Keratinocyte (primary cell): ENCODE results near the gene FAM219A. TPM values are rescaled to one million over a fixed set of nuclear protein-coding genes. Genes with fewer than 3 reads are reported as not detected.

ENCODE experiments used
- DNase-seq: peaks from one replicate; pipeline ENCODE4 v3.0.0-alpha.2; 2011; ENCODE audit warnings: low read depth, missing footprints, low spot score
- FAIRE-seq: peaks from 2 replicates; lab custom pipeline; 2011; peaks lifted over from hg19 to GRCh38; lab: Jason Lieb, UNC
- H2AFZ ChIP-seq: 2 replicates; pipeline ENCODE4 v1.6.0; 2012; ENCODE audit warnings: low read length, control low read depth, inconsistent platforms; ENCODE audit not compliant: control insufficient read depth
- H3K27ac ChIP-seq: 2 replicates; pipeline ENCODE4 v1.5.1; 2011; ENCODE audit warnings: low read length; ENCODE audit not compliant: control insufficient read depth, insufficient read depth
- H3K27me3 ChIP-seq: 3 replicates; pipeline ENCODE4 v1.6.0; 2011; ENCODE audit warnings: low read length; ENCODE audit not compliant: control insufficient read depth, insufficient read depth; ENCODE audit errors: extremely low read depth
- H3K36me3 ChIP-seq, 2 experiments: 2 replicates in 1 of 2; 3 replicates in 1 of 2; pipeline ENCODE4 v1.5.1; 2011; ENCODE audit warnings: low read length in 2 of 2, mild to moderate bottlenecking in 1 of 2; ENCODE audit not compliant: control insufficient read depth in 2 of 2, insufficient read depth in 2 of 2; ENCODE audit errors: extremely low read depth in 1 of 2
- H3K4me1 ChIP-seq: 3 replicates; pipeline ENCODE4 v1.5.1; 2011; ENCODE audit warnings: low read length; ENCODE audit not compliant: control insufficient read depth, insufficient read depth; ENCODE audit errors: extremely low read depth
- H3K4me2 ChIP-seq: 3 replicates; pipeline ENCODE4 v1.6.0; 2011; ENCODE audit warnings: low read depth, low read length; ENCODE audit not compliant: control insufficient read depth, insufficient read depth; ENCODE audit errors: extremely low read depth
- H3K4me3 ChIP-seq, 3 experiments: fragments of 200-600 bp in 1 of 3; sonication (generic) in 1 of 3; 2 replicates in 2 of 3; 3 replicates in 1 of 3; pipeline ENCODE4 v1.5.1; 2011 to 2016; ENCODE audit warnings: low read length in 3 of 3, mild to moderate bottlenecking in 3 of 3, control low read depth in 2 of 3, inconsistent platforms in 1 of 3, low read depth in 1 of 3, mixed read lengths in 1 of 3, mixed run types in 1 of 3, moderate library complexity in 1 of 3; ENCODE audit not compliant: control insufficient read depth in 2 of 3, insufficient read depth in 2 of 3; ENCODE audit errors: extremely low read depth in 1 of 3
- H3K79me2 ChIP-seq: 2 replicates; pipeline ENCODE4 v1.6.0; 2012; ENCODE audit warnings: low read length; ENCODE audit not compliant: control insufficient read depth, insufficient read depth
- H3K9ac ChIP-seq: 3 replicates; pipeline ENCODE4 v1.6.0; 2011; ENCODE audit warnings: low read length; ENCODE audit not compliant: control insufficient read depth, insufficient read depth; ENCODE audit errors: extremely low read depth
- H3K9me1 ChIP-seq: 3 replicates; pipeline ENCODE4 v1.6.0; 2011; ENCODE audit warnings: low read length; ENCODE audit not compliant: control insufficient read depth, insufficient read depth; ENCODE audit errors: extremely low read depth
- H3K9me3 ChIP-seq: 2 replicates; pipeline ENCODE4 v1.5.1; 2012; ENCODE audit warnings: low read depth, low read length; ENCODE audit not compliant: control insufficient read depth
- H4K20me1 ChIP-seq: 3 replicates; pipeline ENCODE4 v1.6.0; 2011; ENCODE audit warnings: low read length; ENCODE audit not compliant: control insufficient read depth, insufficient read depth; ENCODE audit errors: extremely low read depth
- CTCF ChIP-seq, 3 experiments: IDR thresholded peaks in 1 of 3; conservative IDR thresholded peaks in 1 of 3; optimal IDR thresholded peaks in 1 of 3; 2 replicates in 2 of 3; 3 replicates in 1 of 3; pipeline versions ENCODE3 to v1.5.1; 2011; ENCODE audit warnings: low read length in 3 of 3, mild to moderate bottlenecking in 3 of 3, moderate library complexity in 2 of 3, control low read depth in 1 of 3, inconsistent platforms in 1 of 3; ENCODE audit not compliant: insufficient read depth in 2 of 3; ENCODE audit errors: extremely low read depth in 1 of 3
- EZH2 ChIP-seq: IDR thresholded peaks from one replicate; pipeline ENCODE4 v1.6.1; 2012; ENCODE audit warnings: inconsistent platforms, mild to moderate bottlenecking, low read length, moderate library complexity
- dilution Hi-C: fragments of 300-500 bp; cut with MboI; formaldehyde crosslinking; loops from one replicate; pipeline ENCODE4 v1.7.0; 2020; ENCODE audit warnings: low sequenced_read_pairs; ENCODE audit not compliant: extremely low pct_ligation_motif_present
- polyA plus RNA-seq, 5 experiments: library from polyadenylated mRNA; depleted of rRNA in 3 of 5; stranded (reverse) in 3 of 5; stranded (forward) in 1 of 5; unstranded in 1 of 5; fragments of >200 nt; gene quantifications; 1 replicate in 1 of 5; 2 replicates in 3 of 5; 3 replicates in 1 of 5; pipeline versions ENCODE4 v1.2.1 to v1.2.3, GENCODE V29; 2011 to 2012; ENCODE audit warnings: missing spikeins in 2 of 5, low read depth in 1 of 5, low replicate concordance in 1 of 5

The FAM219A gene
- polyA plus RNA-seq, 1 donor (not counting 4 experiments of a cell fraction or from before 2014, with no cell fraction given): 8.9 TPM

GRCh38 chr9:34446951-34447350, 11.4 kb downstream of the FAM219A start:
- Histone ChIP-seq H3K4me2 (no peak overlapping the region), H2AFZ (no peak overlapping the region), H3K27me3 (no peaks in the 10 kb centered on the region), H3K4me1 (peaks cover 4% of the 10 kb centered on the region), H3K4me3 (no peak overlapping the region), H3K79me2 (peaks cover 10% of the 10 kb centered on the region), H3K27ac (no peak overlapping the region), H3K9me3 (no peaks in the 10 kb centered on the region), H3K36me3 (no peaks in the 10 kb centered on the region), H4K20me1 (no peaks in the 10 kb centered on the region), H3K9me1 (no peaks in the 10 kb centered on the region), H3K9ac (no peak overlapping the region)
- dilution Hi-C loops: no loop called here
- no peak for DNase-seq
- TF ChIP-seq CTCF (optimal IDR thresholded peaks at IDR 0.05 in 1 of 3, IDR thresholded peaks at IDR 0.05 in 1 of 3, conservative IDR thresholded peaks at IDR 0.05 in 1 of 3; ENCODE audit: extremely low read depth in 1 of 3, insufficient read depth in 2 of 3, low read length in 3 of 3) (no peak), EZH2 (no peak)
- FAIRE-seq: no peak

GRCh38 chr9:34446468-34446891, 11.9 kb downstream of the FAM219A start:
- Histone ChIP-seq H3K4me1 (peaks cover 4% of the 10 kb centered on the region), H3K4me2 (no peak overlapping the region), H3K4me3 (no peak overlapping the region), H3K27ac (no peak overlapping the region), H3K79me2 (peaks cover 9% of the 10 kb centered on the region), H3K9ac (no peak overlapping the region), H3K36me3 (no peaks in the 10 kb centered on the region), H3K9me3 (no peaks in the 10 kb centered on the region), H4K20me1 (no peaks in the 10 kb centered on the region), H2AFZ (no peak overlapping the region), H3K9me1 (no peaks in the 10 kb centered on the region), H3K27me3 (no peaks in the 10 kb centered on the region)
- dilution Hi-C loops: no loop called here
- TF ChIP-seq EZH2 (no peak), CTCF (optimal IDR thresholded peaks at IDR 0.05 in 1 of 3, IDR thresholded peaks at IDR 0.05 in 1 of 3, conservative IDR thresholded peaks at IDR 0.05 in 1 of 3; ENCODE audit: extremely low read depth in 1 of 3, insufficient read depth in 2 of 3, low read length in 3 of 3) (no peak)
- no peak for FAIRE-seq
- no peak for DNase-seq
